ENCODE measurements around the gene MNT.

MNT gene

GRCh38 chr17:2399572-2400473, 1.0 kb downstream of the MNT start:
- H3K4me3 ChIP-seq (ENCODE audit: low read depth, low read length), result peak overlapping the region; percentile 73
- TF ChIP-seq CTCF (IDR thresholded peaks at IDR 0.05; ENCODE audit: low read depth, low read length) (no peak), POLR2A (IDR thresholded peaks at IDR 0.05; ENCODE audit: extremely low read depth, insufficient read length) (peak; percentile 26), MYC (IDR thresholded peaks at IDR 0.05; ENCODE audit: low read depth, low read length) (peak; percentile 77), MAX (IDR thresholded peaks at IDR 0.05; ENCODE audit: low read depth, low read length) (peak; percentile 96)
- peak; percentile 91 for DNase-seq (ENCODE audit: low read depth)

GRCh38 chr17:2398655-2399571, 1.9 kb downstream of the MNT start:
- TF ChIP-seq MYC (IDR thresholded peaks at IDR 0.05; ENCODE audit: low read depth, low read length) (peak; percentile 11; the same call in 1 of the 2 replicates), POLR2A (IDR thresholded peaks at IDR 0.05; ENCODE audit: extremely low read depth, insufficient read length) (no peak)
- DNase-seq (ENCODE audit: low read depth), result peak; percentile 78
- H3K4me3 ChIP-seq (ENCODE audit: low read depth, low read length), result peak overlapping the region; percentile 68

GRCh38 chr17:2398182-2398581, 2.7 kb downstream of the MNT start:
- peak overlapping the region; percentile 40 for H3K4me3 ChIP-seq (ENCODE audit: low read depth, low read length)
- no peak for DNase-seq (ENCODE audit: low read depth)
- no peak for TF ChIP-seq POLR2A (IDR thresholded peaks at IDR 0.05; ENCODE audit: extremely low read depth, insufficient read length)
- no peak for TF ChIP-seq MAX (IDR thresholded peaks at IDR 0.05; ENCODE audit: low read depth, low read length)
- no peak for TF ChIP-seq MYC (IDR thresholded peaks at IDR 0.05; ENCODE audit: low read depth, low read length)
- TF ChIP-seq CTCF (IDR thresholded peaks at IDR 0.05; ENCODE audit: low read depth, low read length), result no peak

DNA sequence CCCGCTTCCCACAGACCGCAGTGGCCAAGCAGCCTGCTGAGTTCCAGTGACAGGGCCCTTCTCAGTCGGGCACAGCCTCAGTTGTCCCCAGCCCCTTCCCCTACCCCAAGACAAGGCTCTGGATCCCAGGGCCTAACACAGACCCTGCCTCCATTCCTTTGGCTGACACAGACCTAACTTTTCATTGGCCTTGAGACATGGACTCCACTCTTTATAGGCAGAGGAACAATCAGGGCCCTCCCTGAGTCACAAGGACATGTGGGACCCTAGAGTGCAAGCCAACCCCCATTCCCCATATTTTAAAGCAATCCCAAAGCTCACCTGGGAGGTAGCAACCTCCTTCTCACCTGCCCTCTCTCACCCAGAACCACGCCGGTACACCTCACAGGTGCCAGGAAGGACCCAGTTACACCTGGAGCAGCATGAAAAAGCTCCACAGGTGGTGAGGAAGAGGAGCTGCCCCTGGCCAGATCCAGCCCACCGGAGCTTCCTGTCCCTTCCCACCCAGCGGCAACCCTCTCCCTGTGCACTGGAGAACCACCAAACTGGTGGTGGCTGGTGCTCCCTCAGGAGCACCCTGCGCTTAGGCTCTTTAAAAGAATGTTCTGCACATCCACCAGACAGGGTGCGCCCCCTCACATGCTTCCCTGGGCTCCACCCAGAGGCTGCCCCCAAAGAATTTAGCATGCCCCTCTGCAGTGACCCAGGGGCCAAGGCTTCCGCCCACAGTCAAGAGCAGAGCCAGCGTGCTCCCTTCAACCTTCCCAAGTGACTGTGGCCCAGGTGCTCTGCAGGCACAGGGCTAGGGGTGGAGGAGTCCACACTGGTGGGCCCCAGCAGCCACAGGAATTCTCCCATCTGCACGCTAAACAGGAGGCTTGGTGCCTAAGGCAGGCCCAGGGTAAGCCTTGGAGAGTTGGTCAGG, 3.4 kb downstream of the MNT start:
- no peak for DNase-seq (ENCODE audit: low read depth)
- TF ChIP-seq POLR2A (IDR thresholded peaks at IDR 0.05; ENCODE audit: extremely low read depth, insufficient read length), result no peak
- no peak for TF ChIP-seq MAX (IDR thresholded peaks at IDR 0.05; ENCODE audit: low read depth, low read length)
- TF ChIP-seq CTCF (IDR thresholded peaks at IDR 0.05; ENCODE audit: low read depth, low read length), result no peak
- TF ChIP-seq MYC (IDR thresholded peaks at IDR 0.05; ENCODE audit: low read depth, low read length), result no peak
- peak overlapping the region; percentile 11 for H3K4me3 ChIP-seq (ENCODE audit: low read depth, low read length)

DNA sequence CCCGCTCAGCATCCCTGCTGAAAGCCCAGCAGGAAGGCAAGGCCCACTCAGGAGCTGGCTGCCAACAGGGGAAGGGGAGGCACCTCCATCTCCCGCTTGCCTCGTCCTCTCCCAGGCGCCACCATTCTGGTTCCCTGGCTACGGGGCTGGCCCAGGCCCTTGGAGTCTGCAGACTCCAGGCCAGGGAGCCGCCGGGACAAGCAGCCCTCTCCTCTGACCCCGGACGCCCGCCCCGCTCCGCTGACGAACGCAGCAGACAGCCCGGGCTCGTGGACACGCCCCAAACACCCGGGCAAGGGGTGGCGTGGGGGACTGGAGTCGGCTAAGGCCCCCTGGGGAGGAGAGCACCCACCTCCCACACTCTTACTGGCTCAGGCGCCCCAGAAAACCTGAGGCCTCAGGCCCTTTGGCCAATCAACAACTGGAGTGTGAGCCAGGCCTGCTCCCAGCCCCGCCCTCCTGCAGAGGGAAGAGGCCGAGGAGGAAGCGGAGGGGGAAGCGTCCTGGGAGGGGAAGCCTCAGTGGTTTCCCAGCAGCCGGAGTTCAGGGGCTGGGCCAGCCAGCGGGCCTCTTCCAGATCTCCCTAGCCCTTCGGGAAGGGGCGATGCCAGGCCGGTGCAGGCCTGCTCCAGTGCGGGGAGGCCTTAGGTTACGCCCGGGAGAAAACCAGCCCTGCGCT, 4.2 kb downstream of the MNT start:
- TF ChIP-seq MAX (IDR thresholded peaks at IDR 0.05; ENCODE audit: low read depth, low read length), result peak; percentile 52
- 0 out of 2 replicates have a peak, but pooled peaks have one; percentile 49 for TF ChIP-seq MYC (IDR thresholded peaks at IDR 0.05; ENCODE audit: low read depth, low read length)
- TF ChIP-seq POLR2A (IDR thresholded peaks at IDR 0.05; ENCODE audit: extremely low read depth, insufficient read length), result no peak
- peak; percentile 96 for DNase-seq (ENCODE audit: low read depth)
- peak overlapping the region; percentile 11 for H3K4me3 ChIP-seq (ENCODE audit: low read depth, low read length)

Measured in NB4 (cell line).